ENCODE measurements around the gene AKAP7.

AKAP7 gene

GRCh38 chr6:131331873-131332781 lies 196.9 kb downstream of the AKAP7 start:
- in situ Hi-C loops (cut with MboI; ENCODE audit: low sequenced_read_pairs, unreplicated experiment): no loop called here
- TF ChIP-seq, protein P1, sequence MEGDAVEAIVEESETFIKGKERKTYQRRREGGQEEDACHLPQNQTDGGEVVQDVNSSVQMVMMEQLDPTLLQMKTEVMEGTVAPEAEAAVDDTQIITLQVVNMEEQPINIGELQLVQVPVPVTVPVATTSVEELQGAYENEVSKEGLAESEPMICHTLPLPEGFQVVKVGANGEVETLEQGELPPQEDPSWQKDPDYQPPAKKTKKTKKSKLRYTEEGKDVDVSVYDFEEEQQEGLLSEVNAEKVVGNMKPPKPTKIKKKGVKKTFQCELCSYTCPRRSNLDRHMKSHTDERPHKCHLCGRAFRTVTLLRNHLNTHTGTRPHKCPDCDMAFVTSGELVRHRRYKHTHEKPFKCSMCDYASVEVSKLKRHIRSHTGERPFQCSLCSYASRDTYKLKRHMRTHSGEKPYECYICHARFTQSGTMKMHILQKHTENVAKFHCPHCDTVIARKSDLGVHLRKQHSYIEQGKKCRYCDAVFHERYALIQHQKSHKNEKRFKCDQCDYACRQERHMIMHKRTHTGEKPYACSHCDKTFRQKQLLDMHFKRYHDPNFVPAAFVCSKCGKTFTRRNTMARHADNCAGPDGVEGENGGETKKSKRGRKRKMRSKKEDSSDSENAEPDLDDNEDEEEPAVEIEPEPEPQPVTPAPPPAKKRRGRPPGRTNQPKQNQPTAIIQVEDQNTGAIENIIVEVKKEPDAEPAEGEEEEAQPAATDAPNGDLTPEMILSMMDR (IDR thresholded peaks at IDR 0.05; ENCODE audit: borderline replicate concordance, control extremely low read depth, extremely low read depth, insufficient read depth, missing control alignments): no peak
- no peak for DNase-seq (ENCODE audit: low spot score)
